ENCODE measurements around the gene SNX10. TPM values are rescaled to one million over a fixed set of nuclear protein-coding genes. Genes with fewer than 3 reads are reported as not detected.
"Not testable (repeated sequence)": the region's sequence is repeated elsewhere in the genome, so short reads cannot be mapped to it uniquely, and the experiment has no call there.

Gene SNX10
- total and polyA plus RNA-seq, 2 of the 8 experiments (the other 6 are each of a cell fraction or from before 2014, with no cell fraction given): 4.4 to 9.6 TPM

- TF ChIP-seq PHF8 (conservative IDR thresholded peaks at IDR 0.05; ENCODE audit: low read depth, low read length): no peak
- TF ChIP-seq ASH2L (IDR thresholded peaks at IDR 0.05; ENCODE audit: low read length): no peak
Measured at GRCh38 chr7:26250239-26250638, 41.4 kb upstream of the SNX10 start (continued).

- H2BK12ac ChIP-seq (ENCODE audit: low read depth, low read length); H2AFZ ChIP-seq (ENCODE audit: low read length); H2BK5ac ChIP-seq (ENCODE audit: low read depth, low read length); H3K4me1 ChIP-seq (replicated peaks in 1 of 4; ENCODE audit: control insufficient read depth in 3 of 4, insufficient read depth in 4 of 4, low read length in 3 of 4); POLR2A ChIA-PET (ENCODE audit: partially characterized antibody); H3K27ac ChIP-seq (ENCODE audit: low read depth, low read length); H3K79me2 ChIP-seq (ENCODE audit: control insufficient read depth in 1 of 2, insufficient read depth in 2 of 2, low read length in 2 of 2); H2BK20ac ChIP-seq (ENCODE audit: low read length); H3K23ac ChIP-seq (ENCODE audit: insufficient read length); H3K14ac ChIP-seq (ENCODE audit: insufficient read length); FAIRE-seq; H3K9ac ChIP-seq (replicated peaks in 1 of 4; ENCODE audit: extremely low read depth in 1 of 4, low read depth in 3 of 4, low read length in 3 of 4); H3K36me3 ChIP-seq (ENCODE audit: control insufficient read depth in 2 of 4, insufficient read depth in 4 of 4, low read length in 3 of 4); H2BK120ac ChIP-seq (replicated peaks; ENCODE audit: low read depth, low read length); H4K20me1 ChIP-seq (replicated peaks in 1 of 2; ENCODE audit: control insufficient read depth in 1 of 2, insufficient read depth in 2 of 2, low read length in 2 of 2); H4K8ac ChIP-seq (ENCODE audit: extremely low read depth, insufficient read depth, low read length); H3K27me3 ChIP-seq (replicated peaks in 1 of 4; ENCODE audit: control insufficient read depth in 3 of 4, extremely low read depth in 1 of 4, insufficient read depth in 3 of 4, low read length in 3 of 4); H4K5ac ChIP-seq (ENCODE audit: insufficient read length, low read depth, low read length); H2BK15ac ChIP-seq (ENCODE audit: low read length); H2AK5ac ChIP-seq (ENCODE audit: low read depth, low read length); H3K23me2 ChIP-seq (ENCODE audit: low read depth, low read length); H3K4ac ChIP-seq (replicated peaks; ENCODE audit: insufficient read length, low read depth, low read length); H3K4me2 ChIP-seq (ENCODE audit: insufficient read depth in 1 of 2, low read depth in 2 of 2, low read length in 2 of 2); CTCF ChIA-PET (ENCODE audit: partially characterized antibody); H3K79me1 ChIP-seq (ENCODE audit: low read depth, low read length); H3K56ac ChIP-seq (replicated peaks; ENCODE audit: insufficient read length, low read depth, low read length); H3K4me3 ChIP-seq (ENCODE audit: extremely low read depth in 1 of 4, insufficient read depth in 2 of 4, low read depth in 3 of 4, low read length in 4 of 4); H4K91ac ChIP-seq (replicated peaks; ENCODE audit: insufficient read length, low read length); H3K18ac ChIP-seq (ENCODE audit: extremely low read depth, low read length); DNase-seq (ENCODE audit: low read depth in 1 of 2, low spot score in 2 of 2): not testable (repeated sequence)
- peaks cover 14 to 24% of the 10 kb centered on the region in 2 experiments for H3K9me3 ChIP-seq (ENCODE audit: insufficient read depth in 2 of 2, low read depth in 1 of 2, low read length in 1 of 2)
- 90% methylated on average over 4 of the region's 29 CpGs; no CpG with 5 or more reads in 1 of the 2 experiments for WGBS, 2 experiments (ENCODE audit: extremely low coverage in 1 of 2, insufficient coverage in 1 of 2, insufficient read length in 1 of 2, insufficient replicate concordance in 2 of 2, low coverage in 1 of 2, low lambda C conversion rate in 2 of 2, missing lambda C conversion rate in 1 of 2)
Measured at GRCh38 chr7:26261866-26262265, 29.8 kb upstream of the SNX10 start.

Data from H1 (cell line).